Left renal pelvis (tissue), 4 donors: ENCODE measurements around the gene AXIN1. TPM values are rescaled to one million over a fixed set of nuclear protein-coding genes. Genes with fewer than 3 reads are reported as not detected.
"Not testable (repeated sequence)": the region's sequence is repeated elsewhere in the genome, so short reads cannot be mapped to it uniquely, and the experiment has no call there.

Experiments used
- DNase-seq, 4 donors: peaks; one replicate each; pipeline ENCODE4 v3.0.0-alpha.2; 2013; ENCODE audit warnings: low read depth in 4 of 4, low spot score in 3 of 4
- polyA plus RNA-seq, 4 donors: library from polyadenylated mRNA; unstranded; fragments of 120-200 nt; gene quantifications; one replicate each; pipeline ENCODE4 v1.2.1, GENCODE V29; 2013; ENCODE audit not compliant: insufficient read length in 4 of 4

Gene AXIN1
- polyA plus RNA-seq, 4 donors: 14.9 to 22.8 (median 15.8) TPM

GRCh38 chr16:270381-271255 is 81.9 kb downstream of the AXIN1 start:
- DNase-seq: no peak

- DNase-seq: no peak
Measured at GRCh38 chr16:269061-269796, 83.3 kb downstream of the AXIN1 start.

GRCh38 chr16:268141-269053 is 84.1 kb downstream of the AXIN1 start:
- no peak for DNase-seq

GRCh38 chr16:267562-267961 is 85.0 kb downstream of the AXIN1 start:
- DNase-seq: not testable (repeated sequence)

- no peak for DNase-seq
Measured at GRCh38 chr16:266258-267164, 86.0 kb downstream of the AXIN1 start.

GRCh38 chr16:265711-266110 is 86.8 kb downstream of the AXIN1 start:
- no peak for DNase-seq

GRCh38 chr16:265002-265529 is 87.5 kb downstream of the AXIN1 start:
- DNase-seq: no peak

GRCh38 chr16:264440-264951 is 88.0 kb downstream of the AXIN1 start:
- no peak for DNase-seq

- DNase-seq: no peak
Measured at GRCh38 chr16:263944-264343, 88.6 kb downstream of the AXIN1 start.

- no peak for DNase-seq
Measured at GRCh38 chr16:263182-263774, 89.2 kb downstream of the AXIN1 start.

GRCh38 chr16:262121-262745 is 90.3 kb downstream of the AXIN1 start:
- no peak for DNase-seq

- no peak for DNase-seq
Measured at GRCh38 chr16:261031-261691, 91.4 kb downstream of the AXIN1 start.

GRCh38 chr16:260326-260725 is 92.2 kb downstream of the AXIN1 start:
- no peak for DNase-seq

GRCh38 chr16:259814-260253 is 92.7 kb downstream of the AXIN1 start:
- no peak for DNase-seq

GRCh38 chr16:259226-259625 is 93.3 kb downstream of the AXIN1 start:
- no peak for DNase-seq

GRCh38 chr16:258091-258490 is 94.4 kb downstream of the AXIN1 start:
- DNase-seq: not testable (repeated sequence)

- DNase-seq: no peak
Measured at GRCh38 chr16:255183-255582, 97.3 kb downstream of the AXIN1 start.

GRCh38 chr16:254461-254860 is 98.1 kb downstream of the AXIN1 start:
- DNase-seq: no peak
